Progenitor cell of endocrine pancreas (in vitro differentiated cells): ENCODE data around the gene LPCAT2. TPM values are rescaled to one million over a fixed set of nuclear protein-coding genes. Genes with fewer than 3 reads are reported as not detected.

Experiments
- DNase-seq: peaks from one replicate; pipeline ENCODE4 v3.0.0; 2021; ENCODE audit warnings: low spot score; ENCODE audit not compliant: unreplicated experiment
- H3K27ac Mint-ChIP-seq: 2 replicates; pipeline ENCODE4 v1.8.0; 2021; ENCODE audit warnings: mild to moderate bottlenecking, moderate library complexity, mixed read lengths
- H3K27me3 Mint-ChIP-seq: 2 replicates; pipeline ENCODE4 v1.8.0; 2021; ENCODE audit warnings: mixed read lengths
- H3K36me3 Mint-ChIP-seq: 2 replicates; pipeline ENCODE4 v1.8.0; 2022; ENCODE audit warnings: mixed read lengths; ENCODE audit not compliant: insufficient read depth
- H3K4me1 Mint-ChIP-seq: 2 replicates; pipeline ENCODE4 v1.8.0; 2021; ENCODE audit warnings: low read depth, mixed read lengths
- H3K4me3 Mint-ChIP-seq: 2 replicates; pipeline ENCODE4 v1.8.0; 2021; ENCODE audit warnings: low read depth, mild to moderate bottlenecking, moderate library complexity, mixed read lengths
- H3K9me3 Mint-ChIP-seq: 2 replicates; pipeline ENCODE4 v1.8.0; 2021; ENCODE audit warnings: low read depth, mixed read lengths
- total RNA-seq: library from RNA; stranded (reverse); gene quantifications from 2 replicates; pipeline ENCODE4 v1.2.1, GENCODE V29; 2021
- TF ChIP-seq, protein P1 (sequence below): fragments of 200-600 bp; sonication (generic); IDR thresholded peaks from one replicate; pipeline ENCODE4 v1.5.0; 2021; ENCODE audit warnings: antibody characterized with exemption, mild to moderate bottlenecking; ENCODE audit not compliant: unreplicated experiment

The LPCAT2 gene
- total RNA-seq, 1 donor from 2014 or later, result 3.2 TPM

- peaks cover 6% of the 10 kb centered on the region for H3K36me3 Mint-ChIP-seq
- no peak for DNase-seq
- H3K27me3 Mint-ChIP-seq, result no peaks in the 10 kb centered on the region
- TF ChIP-seq, protein P1, sequence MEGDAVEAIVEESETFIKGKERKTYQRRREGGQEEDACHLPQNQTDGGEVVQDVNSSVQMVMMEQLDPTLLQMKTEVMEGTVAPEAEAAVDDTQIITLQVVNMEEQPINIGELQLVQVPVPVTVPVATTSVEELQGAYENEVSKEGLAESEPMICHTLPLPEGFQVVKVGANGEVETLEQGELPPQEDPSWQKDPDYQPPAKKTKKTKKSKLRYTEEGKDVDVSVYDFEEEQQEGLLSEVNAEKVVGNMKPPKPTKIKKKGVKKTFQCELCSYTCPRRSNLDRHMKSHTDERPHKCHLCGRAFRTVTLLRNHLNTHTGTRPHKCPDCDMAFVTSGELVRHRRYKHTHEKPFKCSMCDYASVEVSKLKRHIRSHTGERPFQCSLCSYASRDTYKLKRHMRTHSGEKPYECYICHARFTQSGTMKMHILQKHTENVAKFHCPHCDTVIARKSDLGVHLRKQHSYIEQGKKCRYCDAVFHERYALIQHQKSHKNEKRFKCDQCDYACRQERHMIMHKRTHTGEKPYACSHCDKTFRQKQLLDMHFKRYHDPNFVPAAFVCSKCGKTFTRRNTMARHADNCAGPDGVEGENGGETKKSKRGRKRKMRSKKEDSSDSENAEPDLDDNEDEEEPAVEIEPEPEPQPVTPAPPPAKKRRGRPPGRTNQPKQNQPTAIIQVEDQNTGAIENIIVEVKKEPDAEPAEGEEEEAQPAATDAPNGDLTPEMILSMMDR, result no peak
- H3K4me1 Mint-ChIP-seq, result peaks cover 2% of the 10 kb centered on the region
- peaks cover 5% of the 10 kb centered on the region for H3K9me3 Mint-ChIP-seq
- H3K27ac Mint-ChIP-seq, result no peak overlapping the region
- H3K4me3 Mint-ChIP-seq, result no peak overlapping the region
Measured at GRCh38 chr16:55555436-55555835, 46.6 kb downstream of the LPCAT2 start.

DNA sequence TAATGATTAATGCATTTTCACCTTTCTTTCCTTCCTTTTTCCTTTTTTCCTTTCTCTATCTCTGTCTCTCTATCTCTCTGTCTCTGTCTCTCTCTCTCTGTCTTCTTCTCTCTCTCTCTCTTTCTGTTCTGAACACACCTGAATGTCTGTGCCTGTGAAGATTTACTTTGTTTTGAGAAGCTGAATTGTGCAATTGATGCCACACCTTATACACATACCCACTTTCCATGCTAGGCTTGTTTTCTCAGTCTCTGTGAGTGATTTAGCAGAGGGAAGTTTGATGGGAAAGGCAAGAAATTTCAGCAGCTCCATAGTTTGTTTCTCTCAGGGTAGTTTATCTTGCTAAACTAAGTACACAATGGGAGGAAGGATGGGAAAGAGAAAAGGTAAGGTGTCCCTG is 48.3 kb downstream of the LPCAT2 start:
- H3K4me3 Mint-ChIP-seq, result no peak overlapping the region
- peaks cover 2% of the 10 kb centered on the region for H3K4me1 Mint-ChIP-seq
- no peak overlapping the region for H3K27ac Mint-ChIP-seq
- H3K27me3 Mint-ChIP-seq, result no peaks in the 10 kb centered on the region
- peaks cover 5% of the 10 kb centered on the region for H3K9me3 Mint-ChIP-seq
- DNase-seq, result no peak
- TF ChIP-seq, protein P1, result no peak
- peaks cover 4% of the 10 kb centered on the region for H3K36me3 Mint-ChIP-seq

DNA sequence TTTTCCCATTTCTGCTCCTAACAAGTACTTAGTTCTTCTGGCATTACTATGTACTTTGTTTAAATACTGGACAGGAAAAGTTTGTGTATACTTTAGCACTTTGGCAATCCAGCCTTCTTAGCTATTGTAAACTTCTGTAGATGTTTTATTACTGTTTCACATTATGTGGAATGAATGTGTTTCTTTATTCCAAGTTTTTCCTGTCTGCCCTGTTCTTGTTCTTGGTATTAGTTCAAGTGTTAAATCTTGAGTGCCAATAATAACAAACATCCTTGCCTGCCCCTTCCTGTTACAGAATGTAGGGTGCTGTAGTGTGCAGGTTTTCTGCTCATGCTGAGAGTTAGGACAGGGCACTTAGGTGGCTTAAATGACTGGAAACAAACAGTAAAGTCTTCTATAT is 50.4 kb downstream of the LPCAT2 start:
- Mint-ChIP-seq H3K4me1 (peaks cover 2% of the 10 kb centered on the region), H3K4me3 (no peak overlapping the region), H3K27me3 (no peaks in the 10 kb centered on the region), H3K27ac (no peak overlapping the region), H3K36me3 (peaks cover 1% of the 10 kb centered on the region), H3K9me3 (no peaks in the 10 kb centered on the region)
- no peak for DNase-seq
- TF ChIP-seq, protein P1, result no peak

DNA sequence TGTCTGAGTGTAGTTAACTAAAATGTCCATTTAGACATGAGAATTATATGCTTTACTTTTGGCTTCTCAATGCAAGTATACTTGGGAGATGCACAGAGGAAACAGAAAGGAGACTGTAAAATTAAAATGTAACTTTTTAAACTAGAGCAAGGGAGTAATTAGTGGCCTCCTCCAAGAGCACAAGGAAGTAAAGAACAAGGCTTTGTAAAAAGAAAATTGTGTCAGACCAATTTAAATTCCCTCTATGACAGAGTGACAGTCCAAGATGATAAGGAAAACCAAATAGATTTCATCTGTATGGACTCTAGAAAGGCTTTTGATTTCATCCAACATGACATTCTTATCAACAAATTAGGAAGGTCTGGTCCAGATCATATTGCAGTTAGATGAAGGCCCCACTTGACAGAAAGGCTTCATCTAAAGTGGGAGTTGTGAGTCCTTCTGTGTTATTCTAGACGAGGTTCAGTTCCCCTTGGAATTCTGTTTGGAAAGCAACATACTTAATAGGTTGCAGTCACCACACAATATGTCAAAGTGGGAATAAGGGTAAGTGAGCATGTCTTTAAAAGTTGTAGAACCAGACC is 51.2 kb downstream of the LPCAT2 start:
- Mint-ChIP-seq H3K4me1 (peaks cover 2% of the 10 kb centered on the region), H3K9me3 (no peaks in the 10 kb centered on the region), H3K4me3 (no peak overlapping the region), H3K36me3 (peaks cover 1% of the 10 kb centered on the region), H3K27ac (no peak overlapping the region), H3K27me3 (no peaks in the 10 kb centered on the region)
- DNase-seq, result no peak
- TF ChIP-seq, protein P1, result no peak

GRCh38 chr16:55561319-55561848 is 52.5 kb downstream of the LPCAT2 start:
- H3K4me3 Mint-ChIP-seq, result no peak overlapping the region
- TF ChIP-seq, protein P1, result no peak
- H3K27ac Mint-ChIP-seq, result no peak overlapping the region
- no peaks in the 10 kb centered on the region for H3K27me3 Mint-ChIP-seq
- DNase-seq, result no peak
- peaks cover 2% of the 10 kb centered on the region for H3K4me1 Mint-ChIP-seq
- no peaks in the 10 kb centered on the region for H3K9me3 Mint-ChIP-seq
- H3K36me3 Mint-ChIP-seq, result peaks cover 1% of the 10 kb centered on the region
